H1 (cell line): Measurements from ENCODE around the gene UBTD1. TPM values are rescaled to one million over a fixed set of nuclear protein-coding genes. Genes with fewer than 3 reads are reported as not detected.

Source experiments
- CTCF ChIA-PET: fragments of 300-600 bp; sonication (Branson Sonifier 250); formaldehyde crosslinking; loops from one replicate; lab custom pipeline; 2021; ENCODE audit not compliant: partially characterized antibody; lab: Charles Lee
- POLR2A ChIA-PET: fragments of 300-600 bp; sonication (Branson Sonifier 250); formaldehyde crosslinking; loops from one replicate; lab custom pipeline; 2021; ENCODE audit warnings: inconsistent platforms; ENCODE audit not compliant: partially characterized antibody; lab: Charles Lee
- DNase-seq, 2 experiments: peaks; one replicate each; pipeline versions ENCODE4 v3.0.0 to v3.0.0-alpha.2; 2010 to 2022; ENCODE audit warnings: low spot score in 2 of 2, low read depth in 1 of 2, mixed read lengths in 1 of 2
- FAIRE-seq: peaks from 2 replicates; lab custom pipeline; 2011; peaks lifted over from hg19 to GRCh38; lab: Jason Lieb, UNC
- H2AFZ ChIP-seq: 2 replicates; pipeline ENCODE4 v1.8.1; 2012; ENCODE audit warnings: low read length, inconsistent platforms
- H2AK5ac ChIP-seq: 2 replicates; pipeline ENCODE4 v1.6.1; 2013; ENCODE audit warnings: low read depth, low read length
- H2BK120ac ChIP-seq: replicated peaks from 2 replicates; pipeline ENCODE3; 2013; ENCODE audit warnings: low read depth, low read length, inconsistent platforms
- H2BK12ac ChIP-seq: 2 replicates; pipeline ENCODE4 v1.6.1; 2013; ENCODE audit warnings: low read depth, low read length
- H2BK15ac ChIP-seq: 2 replicates; pipeline ENCODE4 v1.6.1; 2013; ENCODE audit warnings: low read length
- H2BK20ac ChIP-seq: 2 replicates; pipeline ENCODE4 v1.6.1; 2013; ENCODE audit warnings: low read length
- H2BK5ac ChIP-seq: 2 replicates; pipeline ENCODE4 v1.6.1; 2013; ENCODE audit warnings: low read depth, low read length
- H3K14ac ChIP-seq: 2 replicates; pipeline ENCODE4 v1.6.1; 2013; ENCODE audit warnings: inconsistent platforms; ENCODE audit not compliant: insufficient read length
- H3K18ac ChIP-seq: 2 replicates; pipeline ENCODE4 v1.6.1; 2013; ENCODE audit warnings: low read length; ENCODE audit errors: extremely low read depth
- H3K23ac ChIP-seq: 2 replicates; pipeline ENCODE4 v1.6.1; 2013; ENCODE audit warnings: inconsistent platforms; ENCODE audit not compliant: insufficient read length
- H3K23me2 ChIP-seq: 2 replicates; pipeline ENCODE4 v1.6.1; 2013; ENCODE audit warnings: low read depth, low read length
- H3K27ac ChIP-seq: 2 replicates; pipeline ENCODE4 v1.6.1; 2011; ENCODE audit warnings: low read depth, low read length, inconsistent platforms
- H3K27me3 ChIP-seq, 4 experiments: replicated peaks in 1 of 4; 1 replicate in 1 of 4; 2 replicates in 3 of 4; pipeline versions ENCODE4 v1.6.1 to v1.8.1; 2011 to 2013; ENCODE audit warnings: low read length in 3 of 4, mild to moderate bottlenecking in 3 of 4, inconsistent platforms in 2 of 4, mixed read lengths in 2 of 4, moderate library complexity in 1 of 4; ENCODE audit not compliant: control insufficient read depth in 3 of 4, insufficient read depth in 3 of 4; ENCODE audit errors: extremely low read depth in 1 of 4
- H3K36me3 ChIP-seq, 4 experiments: 2 replicates each; pipeline versions ENCODE4 v1.6.1 to v1.8.1; 2011 to 2013; ENCODE audit warnings: mild to moderate bottlenecking in 4 of 4, low read length in 3 of 4, moderate library complexity in 2 of 4, control low read depth in 1 of 4, inconsistent platforms in 1 of 4; ENCODE audit not compliant: insufficient read depth in 4 of 4, control insufficient read depth in 2 of 4
- H3K4ac ChIP-seq: replicated peaks from 2 replicates; pipeline ENCODE3; 2013; ENCODE audit warnings: low read length, low read depth, mixed read lengths, inconsistent platforms; ENCODE audit not compliant: insufficient read length
- H3K4me1 ChIP-seq, 4 experiments: replicated peaks in 1 of 4; 1 replicate in 1 of 4; 2 replicates in 3 of 4; pipeline versions ENCODE4 v1.6.1 to v1.8.1; 2011 to 2013; ENCODE audit warnings: low read length in 3 of 4, inconsistent platforms in 2 of 4, mixed read lengths in 1 of 4; ENCODE audit not compliant: insufficient read depth in 4 of 4, control insufficient read depth in 3 of 4
- H3K4me2 ChIP-seq, 2 experiments: 2 replicates each; pipeline versions ENCODE4 v1.6.1 to v1.8.1; 2011 to 2013; ENCODE audit warnings: low read depth in 2 of 2, low read length in 2 of 2, control low read depth in 1 of 2, inconsistent platforms in 1 of 2, mild to moderate bottlenecking in 1 of 2; ENCODE audit not compliant: insufficient read depth in 1 of 2
- H3K4me3 ChIP-seq, 4 experiments: fragments of 200-600, 300-600 bp in 1 of 4; sonication (generic), shearing (Covaris generic), sonication (Bioruptor Twin) in 1 of 4; 2 replicates each; pipeline versions ENCODE4 v1.5.1 to v1.8.1; 2011 to 2016; ENCODE audit warnings: low read length in 4 of 4, low read depth in 3 of 4, control low read depth in 2 of 4, inconsistent platforms in 2 of 4, mild to moderate bottlenecking in 2 of 4, mixed read lengths in 1 of 4, moderate library complexity in 1 of 4; ENCODE audit not compliant: insufficient read depth in 2 of 4; ENCODE audit errors: extremely low read depth in 1 of 4
- H3K56ac ChIP-seq: replicated peaks from 2 replicates; pipeline ENCODE3; 2013; ENCODE audit warnings: low read depth, mild to moderate bottlenecking, mixed read lengths, low read length, inconsistent platforms; ENCODE audit not compliant: insufficient read length
- H3K79me1 ChIP-seq: 2 replicates; pipeline ENCODE4 v1.6.1; 2013; ENCODE audit warnings: low read depth, low read length, control low read depth
- H3K79me2 ChIP-seq, 2 experiments: 2 replicates each; pipeline versions ENCODE4 v1.6.1 to v1.8.1; 2012 to 2013; ENCODE audit warnings: low read length in 2 of 2, mild to moderate bottlenecking in 2 of 2, inconsistent platforms in 1 of 2; ENCODE audit not compliant: insufficient read depth in 2 of 2, control insufficient read depth in 1 of 2
- H3K9ac ChIP-seq, 4 experiments: replicated peaks in 1 of 4; 1 replicate in 1 of 4; 2 replicates in 3 of 4; pipeline versions ENCODE4 v1.6.1 to v1.8.1; 2011 to 2013; ENCODE audit warnings: low read depth in 3 of 4, low read length in 3 of 4, control low read depth in 2 of 4, mild to moderate bottlenecking in 2 of 4, moderate library complexity in 2 of 4, inconsistent platforms in 1 of 4; ENCODE audit errors: extremely low read depth in 1 of 4
- H3K9me3 ChIP-seq, 2 experiments: 2 replicates each; pipeline versions ENCODE4 v1.6.1 to v1.8.1; 2012 to 2013; ENCODE audit warnings: mild to moderate bottlenecking in 2 of 2, moderate library complexity in 2 of 2, control low read depth in 1 of 2, inconsistent platforms in 1 of 2, low read depth in 1 of 2, low read length in 1 of 2, mixed read lengths in 1 of 2; ENCODE audit not compliant: insufficient read depth in 2 of 2
- H4K20me1 ChIP-seq, 2 experiments: replicated peaks in 1 of 2; 2 replicates each; pipeline versions ENCODE3 to v1.8.1; 2011 to 2013; ENCODE audit warnings: inconsistent platforms in 2 of 2, low read length in 2 of 2, mild to moderate bottlenecking in 1 of 2; ENCODE audit not compliant: insufficient read depth in 2 of 2, control insufficient read depth in 1 of 2
- H4K5ac ChIP-seq: 2 replicates; pipeline ENCODE4 v1.6.1; 2013; ENCODE audit warnings: low read length, low read depth, mixed read lengths, inconsistent platforms; ENCODE audit not compliant: insufficient read length
- H4K8ac ChIP-seq: 2 replicates; pipeline ENCODE4 v1.8.0; 2013; ENCODE audit warnings: mild to moderate bottlenecking, moderate library complexity, low read length, inconsistent platforms; ENCODE audit not compliant: insufficient read depth; ENCODE audit errors: extremely low read depth
- H4K91ac ChIP-seq: replicated peaks from 2 replicates; pipeline ENCODE3; 2013; ENCODE audit warnings: low read length, mixed read lengths, inconsistent platforms; ENCODE audit not compliant: insufficient read length
- NANOG ChIP-seq: IDR thresholded peaks from 2 replicates; pipeline ENCODE4 v1.6.1; 2011; ENCODE audit warnings: low read length, low read depth, mild to moderate bottlenecking, inconsistent platforms; ENCODE audit not compliant: insufficient read depth, poor library complexity, severe bottlenecking
- RXRA ChIP-seq: IDR thresholded peaks from 2 replicates; pipeline ENCODE4 v1.6.1; 2011; ENCODE audit warnings: low read depth, mild to moderate bottlenecking, low read length, moderate library complexity; ENCODE audit not compliant: insufficient read depth
- WGBS, 2 experiments: shearing (Covaris generic) in 1 of 2; methylation state at CpG; one replicate each; pipeline versions ENCODE4 v1.1.6 to v1.1.7; 2013 to 2015; ENCODE audit warnings: low lambda C conversion rate in 2 of 2, mixed read lengths in 2 of 2, inconsistent platforms in 1 of 2, low coverage in 1 of 2, missing lambda C conversion rate in 1 of 2; ENCODE audit not compliant: insufficient replicate concordance in 2 of 2, insufficient coverage in 1 of 2, insufficient read length in 1 of 2; ENCODE audit errors: extremely low coverage in 1 of 2, missing lambda C conversion rate in 1 of 2; 5-methylcytosine and 5-hydroxymethylcytosine counted together
- polyA plus RNA-seq, 7 experiments: library from polyadenylated mRNA; depleted of rRNA in 3 of 7; stranded (reverse) in 5 of 7; unstranded in 2 of 7; fragments of >200 nt in 5 of 7; fragments of 200-250 nt in 2 of 7; gene quantifications; 1 replicate in 5 of 7; 2 replicates in 1 of 7; 4 replicates in 1 of 7; pipeline versions ENCODE4 v1.2.1 to v1.2.3, GENCODE V29; 2011 to 2013; ENCODE audit warnings: missing spikeins in 2 of 7, mixed read lengths in 2 of 7
- total RNA-seq: library from RNA; stranded (reverse); fragmentation: NEBNext Ultra II Directional; extraction: Animal tissue kit (Norgen Biotek cat#: 25700); gene quantifications from 2 replicates; pipeline ENCODE4 v1.2.1, GENCODE V29; 2021

The UBTD1 gene
- total and polyA plus RNA-seq, 2 of the 8 experiments (the other 6 are each of a cell fraction or from before 2014, with no cell fraction given), result 22.3 to 36.2 TPM

- DNase-seq, result no peak
- H3K9ac ChIP-seq, result no peak overlapping the region
- CTCF ChIA-PET, result interaction anchor here (1.0 to 14.7 kb wide), 6 partner anchors 14 to 96 kb away, joined by 3 to 388 read pairs (median 27); no protein-coding TSS in a partner anchor
Observed at GRCh38 chr10:97531401-97531986, 32.8 kb downstream of the UBTD1 start.

More at GRCh38 chr10:97531401-97531986, 32.8 kb downstream of the UBTD1 start:
- Histone ChIP-seq H3K14ac (no peak overlapping the region), H4K20me1 (peaks cover 2% of the 10 kb centered on the region in 2 experiments), H3K18ac (no peak overlapping the region), H3K27ac (peak overlapping the region; percentile 11; the same call in 1 of the 2 replicates), H3K79me1 (no peaks in the 10 kb centered on the region; the same call in 1 of the 2 replicates), H2BK120ac (no peak overlapping the region), H2BK12ac (no peak overlapping the region), H3K56ac (no peak overlapping the region), H3K4me1 (peaks cover 0 to 11% (median 7%) of the 10 kb centered on the region in 4 experiments; a peak in 4 of 7 replicates), H3K4me3 (no peak overlapping the region), H3K9me3 (peaks cover 0 to 6% of the 10 kb centered on the region in 2 experiments; a peak in 1 of 4 replicates), H4K5ac (no peak overlapping the region), H3K36me3 (no peaks in the 10 kb centered on the region), H2AFZ (no peak overlapping the region), H2BK20ac (no peak overlapping the region), H3K4ac (no peak overlapping the region), H2BK15ac (no peak overlapping the region), H3K27me3 (no peaks in the 10 kb centered on the region), H2AK5ac (peak overlapping the region; percentile 75; the same call in 1 of the 2 replicates), H4K8ac (peak overlapping the region; percentile 42; the same call in 1 of the 2 replicates), H2BK5ac (no peak overlapping the region), H3K23me2 (no peaks in the 10 kb centered on the region), H3K79me2 (no peaks in the 10 kb centered on the region), H4K91ac (no peak overlapping the region), H3K4me2 (no peak overlapping the region), H3K23ac (no peak overlapping the region)
- no peak for FAIRE-seq
- TF ChIP-seq RXRA (no peak), NANOG (no peak)
- 96% methylated on average over 10 of the region's 10 CpGs; no CpG with 5 or more reads in 1 of the 2 experiments for WGBS, 2 experiments
- POLR2A ChIA-PET, result interaction anchor here (0.8 to 1.3 kb wide), 2 partner anchors 8 to 10 kb away, joined by 3 read pairs; no protein-coding TSS in a partner anchor
